Umbilical cord (tissue), 2 donors: ENCODE data around the gene NAALADL2. TPM values are rescaled to one million over a fixed set of nuclear protein-coding genes. Genes with fewer than 3 reads are reported as not detected.
"Not testable (repeated sequence)": the region's sequence is repeated elsewhere in the genome, so short reads cannot be mapped to it uniquely, and the experiment has no call there.

Source experiments
- DNase-seq: peaks from one replicate; pipeline ENCODE4 v3.0.0-alpha.2; 2015; ENCODE audit warnings: low spot score
- total RNA-seq: library from RNA; depleted of rRNA; stranded (reverse); fragments of >200 nt; gene quantifications from one replicate; pipeline ENCODE4 v1.2.3, GENCODE V29; 2014; ENCODE audit warnings: low replicate concordance; ENCODE audit not compliant: insufficient read depth

Gene NAALADL2
- total RNA-seq, 1 donor from 2014 or later, result 62.6 TPM

- DNase-seq, result no peak
These were observed 401.1 kb downstream of the NAALADL2 start for GRCh38 chr3:175260145-175260794.

GRCh38 chr3:175266478-175266877, 407.3 kb downstream of the NAALADL2 start:
- no peak for DNase-seq

- no peak for DNase-seq
These were observed 408.0 kb downstream of the NAALADL2 start for GRCh38 chr3:175267121-175267531.

- no peak for DNase-seq
These were observed 408.4 kb downstream of the NAALADL2 start for GRCh38 chr3:175267561-175267960.

- DNase-seq, result no peak
These were observed 410.3 kb downstream of the NAALADL2 start for GRCh38 chr3:175269394-175269793.

- DNase-seq, result peak; percentile 58
These were observed 411.2 kb downstream of the NAALADL2 start for GRCh38 chr3:175270198-175270837.

GRCh38 chr3:175270866-175271265, 411.7 kb downstream of the NAALADL2 start:
- peak; percentile 43 for DNase-seq

GRCh38 chr3:175271465-175271864, 412.3 kb downstream of the NAALADL2 start:
- DNase-seq, result not testable (repeated sequence)

GRCh38 chr3:175272392-175272791, 413.3 kb downstream of the NAALADL2 start:
- DNase-seq, result no peak

- DNase-seq, result no peak
These were observed 414.4 kb downstream of the NAALADL2 start for GRCh38 chr3:175273573-175273972.

GRCh38 chr3:175274056-175274455, 414.9 kb downstream of the NAALADL2 start:
- DNase-seq, result no peak

GRCh38 chr3:175274474-175275218, 415.5 kb downstream of the NAALADL2 start:
- no peak for DNase-seq

- no peak for DNase-seq
These were observed 419.5 kb downstream of the NAALADL2 start for GRCh38 chr3:175278680-175279079.

GRCh38 chr3:175279457-175279856, 420.3 kb downstream of the NAALADL2 start:
- peak; percentile 6 for DNase-seq

GRCh38 chr3:175279911-175280310, 420.8 kb downstream of the NAALADL2 start:
- no peak for DNase-seq

GRCh38 chr3:175287361-175287963, 428.3 kb downstream of the NAALADL2 start:
- no peak for DNase-seq

GRCh38 chr3:175288621-175289020, 429.5 kb downstream of the NAALADL2 start:
- DNase-seq, result peak; percentile 54

- no peak for DNase-seq
These were observed 435.7 kb downstream of the NAALADL2 start for GRCh38 chr3:175294793-175295192.

GRCh38 chr3:175295248-175296130, 436.4 kb downstream of the NAALADL2 start:
- no peak for DNase-seq

GRCh38 chr3:175297216-175297615, 438.1 kb downstream of the NAALADL2 start:
- no peak for DNase-seq

- DNase-seq, result no peak
These were observed 442.6 kb downstream of the NAALADL2 start for GRCh38 chr3:175301741-175302140.
